Measurements from ENCODE around the gene KLK15. TPM values are rescaled to one million over a fixed set of nuclear protein-coding genes. Genes with fewer than 3 reads are reported as not detected.

Gene KLK15
- total RNA-seq, 2 donors from 2014 or later, result not detected

GRCh38 chr19:50793558-50794065 lies 39.8 kb downstream of the KLK15 start:
- Histone ChIP-seq H3K27ac (no peak overlapping the region), H3K4me3 (no peak overlapping the region), H3K36me3 (peaks cover 12% of the 10 kb centered on the region), H3K9me3 (no peaks in the 10 kb centered on the region), H3K27me3 (no peaks in the 10 kb centered on the region), H3K4me1 (no peaks in the 10 kb centered on the region)
- DNase-seq (ENCODE audit: low spot score), result no peak
- TF ChIP-seq CTCF (IDR thresholded peaks at IDR 0.05), result no peak

- DNase-seq (ENCODE audit: low spot score), result no peak
- H3K27me3 ChIP-seq, result no peaks in the 10 kb centered on the region
- H3K4me3 ChIP-seq, result no peak overlapping the region
- peaks cover 1% of the 10 kb centered on the region for H3K36me3 ChIP-seq
- no peaks in the 10 kb centered on the region for H3K4me1 ChIP-seq
- H3K27ac ChIP-seq, result no peak overlapping the region
- no peaks in the 10 kb centered on the region for H3K9me3 ChIP-seq
- no peak for TF ChIP-seq CTCF (IDR thresholded peaks at IDR 0.05)
Measured at GRCh38 chr19:50792272-50793250, 40.8 kb downstream of the KLK15 start.

GRCh38 chr19:50791594-50792271 lies 41.6 kb downstream of the KLK15 start:
- no peak for TF ChIP-seq CTCF (IDR thresholded peaks at IDR 0.05)
- Histone ChIP-seq H3K9me3 (no peaks in the 10 kb centered on the region), H3K27me3 (no peaks in the 10 kb centered on the region), H3K4me1 (no peaks in the 10 kb centered on the region), H3K27ac (no peak overlapping the region), H3K4me3 (no peak overlapping the region), H3K36me3 (no peaks in the 10 kb centered on the region)
- no peak for DNase-seq (ENCODE audit: low spot score)

- no peak for DNase-seq (ENCODE audit: low spot score)
- no peak overlapping the region for H3K27ac ChIP-seq
- no peaks in the 10 kb centered on the region for H3K9me3 ChIP-seq
- no peaks in the 10 kb centered on the region for H3K4me1 ChIP-seq
- H3K27me3 ChIP-seq, result no peaks in the 10 kb centered on the region
- no peak overlapping the region for H3K4me3 ChIP-seq
- no peak for TF ChIP-seq CTCF (IDR thresholded peaks at IDR 0.05)
- H3K36me3 ChIP-seq, result no peaks in the 10 kb centered on the region
Measured at GRCh38 chr19:50790922-50791467, 42.4 kb downstream of the KLK15 start.

- no peak for DNase-seq (ENCODE audit: low spot score)
- H3K4me1 ChIP-seq, result no peaks in the 10 kb centered on the region
- H3K27ac ChIP-seq, result no peak within 1 kb of the TSS
- H3K4me3 ChIP-seq, result no peak within 1 kb of the TSS
- H3K36me3 ChIP-seq, result no peaks in the 10 kb centered on the region
- no peak for TF ChIP-seq CTCF (IDR thresholded peaks at IDR 0.05)
- H3K27me3 ChIP-seq, result no peaks in the 10 kb centered on the region
- no peaks in the 10 kb centered on the region for H3K9me3 ChIP-seq
Measured at GRCh38 chr19:50790396-50790795, 43.0 kb downstream of the KLK15 start, which contains the start of gene ACP4. Gene ACP4, plus strand, starts transcription at chr19:50790415. Its CDS starts 0 bp downstream, at chr19:50790415.
